ENCODE results near the gene CILP. TPM values are rescaled to one million over a fixed set of nuclear protein-coding genes. Genes with fewer than 3 reads are reported as not detected.

CILP gene
- total RNA-seq, 4 donors from 2014 or later = 2.5 to 78.0 (median 5.5) TPM

- WGBS, 2 donors = 71 to 88% methylated on average over 3 to 4 of the region's 4 CpGs
- TF ChIP-seq CTCF (IDR thresholded peaks at IDR 0.05) = no peak
- no peak for TF ChIP-seq POLR2A (IDR thresholded peaks at IDR 0.05)
- intact Hi-C loops (cut with DNase I) = no loop called here
- Histone ChIP-seq H3K36me3 (no peaks in the 10 kb centered on the region), H3K27ac (no peak overlapping the region), H3K4me1 (peaks cover 0 to 5% (median 0%) of the 10 kb centered on the region in 3 donors), H3K4me3 (no peak overlapping the region), H3K27me3 (no peaks in the 10 kb centered on the region), H3K9me3 (no peaks in the 10 kb centered on the region)
- no peak for DNase-seq
Observed at GRCh38 chr15:65222891-65223290, 11.6 kb upstream of the CILP start.

- WGBS, 2 donors = 78 to 95% methylated on average over 2 of the region's 2 CpGs
- H3K4me3 ChIP-seq = no peak overlapping the region
- no peaks in the 10 kb centered on the region for H3K9me3 ChIP-seq
- H3K4me1 ChIP-seq = peaks cover 0 to 5% (median 0%) of the 10 kb centered on the region in 3 donors
- intact Hi-C loops (cut with DNase I) = no loop called here
- DNase-seq = no peak
- H3K27ac ChIP-seq = no peak overlapping the region
- H3K36me3 ChIP-seq = no peaks in the 10 kb centered on the region
- TF ChIP-seq POLR2A (IDR thresholded peaks at IDR 0.05) (no peak), CTCF (IDR thresholded peaks at IDR 0.05) (no peak)
- no peaks in the 10 kb centered on the region for H3K27me3 ChIP-seq
Observed at GRCh38 chr15:65221697-65222096, 10.4 kb upstream of the CILP start.

GRCh38 chr15:65219137-65219536 is 7.9 kb upstream of the CILP start:
- intact Hi-C loops (cut with DNase I) = no loop called here
- H3K27me3 ChIP-seq = no peaks in the 10 kb centered on the region
- no peaks in the 10 kb centered on the region for H3K36me3 ChIP-seq
- no peak for TF ChIP-seq POLR2A (IDR thresholded peaks at IDR 0.05)
- no peak for TF ChIP-seq CTCF (IDR thresholded peaks at IDR 0.05)
- WGBS, 2 donors = 78 to 81% methylated on average over 3 of the region's 3 CpGs
- no peak overlapping the region for H3K4me3 ChIP-seq
- peaks cover 0 to 5% (median 0%) of the 10 kb centered on the region in 3 donors for H3K4me1 ChIP-seq
- no peak overlapping the region for H3K27ac ChIP-seq
- no peaks in the 10 kb centered on the region for H3K9me3 ChIP-seq
- DNase-seq = no peak

GRCh38 chr15:65217526-65218482 is 6.5 kb upstream of the CILP start:
- WGBS, 2 donors = 74 to 75% methylated on average over 10 of the region's 10 CpGs
- no peak for TF ChIP-seq CTCF (IDR thresholded peaks at IDR 0.05)
- no peak for TF ChIP-seq POLR2A (IDR thresholded peaks at IDR 0.05)
- Histone ChIP-seq H3K27me3 (no peaks in the 10 kb centered on the region), H3K4me3 (no peak overlapping the region), H3K9me3 (no peaks in the 10 kb centered on the region), H3K27ac (no peak overlapping the region), H3K4me1 (peaks cover 0 to 4% (median 0%) of the 10 kb centered on the region in 3 donors), H3K36me3 (no peaks in the 10 kb centered on the region)
- DNase-seq = no peak
- intact Hi-C loops (cut with DNase I) = no loop called here

- TF ChIP-seq CTCF (IDR thresholded peaks at IDR 0.05) = no peak
- TF ChIP-seq POLR2A (IDR thresholded peaks at IDR 0.05) = no peak
- no peak overlapping the region for H3K27ac ChIP-seq
- H3K9me3 ChIP-seq = no peaks in the 10 kb centered on the region
- no peaks in the 10 kb centered on the region for H3K27me3 ChIP-seq
- H3K36me3 ChIP-seq = no peaks in the 10 kb centered on the region
- DNase-seq = no peak
- H3K4me1 ChIP-seq = peaks cover 6 to 22% (median 12%) of the 10 kb centered on the region in 3 donors
- H3K4me3 ChIP-seq = no peak overlapping the region
- intact Hi-C loops (cut with DNase I) = no loop called here
Observed at GRCh38 chr15:65215496-65215895, 4.2 kb upstream of the CILP start.

All from esophagus squamous epithelium (tissue), 5 donors.